Cortex of kidney (tissue), 1 donor: ENCODE measurements around the gene LKAAEAR1.

Source experiments
- DNase-seq: peaks from one replicate; lab custom pipeline; 2025; lab: John Stamatoyannopoulos, UW

LKAAEAR1 gene

DNA sequence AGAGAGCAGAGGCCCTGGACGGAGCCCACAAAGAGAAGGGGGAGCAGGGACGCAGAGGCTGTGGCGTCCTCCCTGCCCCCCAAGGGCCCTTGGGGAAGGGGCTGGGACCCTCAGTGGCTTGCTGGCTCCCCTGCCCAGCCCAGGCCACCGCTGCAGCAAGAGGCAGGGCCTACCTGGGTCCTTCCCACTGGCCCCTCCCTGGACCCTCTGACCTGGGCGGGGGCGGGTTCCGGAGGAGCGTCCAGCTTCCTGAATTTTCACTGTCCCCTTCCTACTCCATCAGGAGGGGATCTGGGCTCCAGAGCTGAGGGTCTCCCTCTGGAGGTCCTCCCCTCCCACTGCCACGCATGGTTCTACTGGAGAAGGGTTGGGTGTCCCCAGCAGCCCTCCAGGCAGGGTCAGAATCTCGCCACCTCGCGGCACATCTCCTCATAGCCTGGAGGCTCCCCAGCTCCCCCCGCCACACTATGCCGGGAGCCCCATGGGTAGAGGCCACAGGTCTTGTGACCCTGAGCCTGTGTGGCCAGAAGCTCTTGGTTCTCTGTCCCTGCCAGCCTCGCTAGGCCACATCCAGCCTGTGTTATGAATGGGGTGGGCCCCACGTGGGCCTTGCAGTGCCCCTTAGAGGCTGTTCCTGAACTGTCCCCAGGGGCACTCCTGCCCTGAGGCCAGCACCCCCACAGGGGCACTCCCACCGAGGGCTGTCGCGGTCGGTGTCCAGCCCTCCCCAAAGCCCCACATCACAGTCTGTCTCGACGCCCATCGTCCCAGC is 33.8 kb downstream of the LKAAEAR1 start:
- DNase-seq, result no peak

DNA sequence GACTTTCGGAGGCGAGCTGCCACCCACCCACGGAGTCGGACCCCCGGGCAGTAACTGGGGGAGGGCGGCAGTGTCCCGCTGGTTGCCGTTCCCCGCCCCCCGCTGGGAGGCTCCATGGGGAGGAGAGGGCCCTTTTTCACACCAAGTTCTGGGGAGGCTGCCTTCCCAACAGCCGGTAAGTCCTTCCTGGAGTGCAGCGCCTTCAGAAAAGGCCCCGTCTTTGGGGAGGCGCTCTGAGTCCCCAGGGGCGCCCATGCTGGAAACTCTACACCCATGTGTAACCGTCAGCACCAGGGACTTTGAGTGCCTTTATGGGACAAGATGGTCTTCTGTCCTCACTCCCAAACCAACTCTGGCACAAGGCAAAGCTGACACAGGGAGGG is 34.3 kb downstream of the LKAAEAR1 start:
- DNase-seq, result no peak

- no peak for DNase-seq
These were observed 34.9 kb downstream of the LKAAEAR1 start, which contains the start of gene SOX18 for GRCh38 chr20:64049060-64049877. TSS of gene SOX18 (minus strand) at chr20:64049639. CDS start at chr20:64049516, 123 bp downstream.

GRCh38 chr20:64048402-64049044 is 35.7 kb downstream of the LKAAEAR1 start:
- no peak for DNase-seq

GRCh38 chr20:64047968-64048401 is 36.2 kb downstream of the LKAAEAR1 start:
- DNase-seq, result no peak

GRCh38 chr20:64047046-64047389 is 37.2 kb downstream of the LKAAEAR1 start:
- DNase-seq, result no peak

GRCh38 chr20:64045346-64046011 is 38.7 kb downstream of the LKAAEAR1 start:
- DNase-seq, result no peak

- DNase-seq, result no peak
These were observed 39.5 kb downstream of the LKAAEAR1 start for GRCh38 chr20:64044484-64045247.

DNA sequence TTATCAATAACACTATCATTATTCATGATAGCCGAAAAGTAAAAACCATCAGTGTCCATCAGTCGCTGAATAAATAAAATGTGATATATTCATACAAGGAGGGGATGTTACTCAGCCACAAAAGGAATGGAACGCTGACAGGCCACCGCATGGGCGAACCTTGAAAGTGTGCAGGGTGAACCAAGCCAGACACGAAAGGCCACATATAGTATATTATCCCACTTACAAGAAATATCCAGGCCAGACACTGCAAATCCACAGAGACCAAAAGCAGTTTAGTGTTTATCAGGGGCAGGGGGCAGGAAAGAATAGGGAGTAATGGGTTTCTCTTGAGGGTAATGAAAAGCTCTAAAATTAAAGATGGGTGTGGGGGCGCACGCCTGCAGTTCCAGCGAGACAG is 40.4 kb downstream of the LKAAEAR1 start:
- no peak for DNase-seq

- DNase-seq, result no peak
These were observed 42.0 kb downstream of the LKAAEAR1 start for GRCh38 chr20:64042054-64042781.

- no peak for DNase-seq
These were observed 42.5 kb downstream of the LKAAEAR1 start for GRCh38 chr20:64041781-64042053.

DNA sequence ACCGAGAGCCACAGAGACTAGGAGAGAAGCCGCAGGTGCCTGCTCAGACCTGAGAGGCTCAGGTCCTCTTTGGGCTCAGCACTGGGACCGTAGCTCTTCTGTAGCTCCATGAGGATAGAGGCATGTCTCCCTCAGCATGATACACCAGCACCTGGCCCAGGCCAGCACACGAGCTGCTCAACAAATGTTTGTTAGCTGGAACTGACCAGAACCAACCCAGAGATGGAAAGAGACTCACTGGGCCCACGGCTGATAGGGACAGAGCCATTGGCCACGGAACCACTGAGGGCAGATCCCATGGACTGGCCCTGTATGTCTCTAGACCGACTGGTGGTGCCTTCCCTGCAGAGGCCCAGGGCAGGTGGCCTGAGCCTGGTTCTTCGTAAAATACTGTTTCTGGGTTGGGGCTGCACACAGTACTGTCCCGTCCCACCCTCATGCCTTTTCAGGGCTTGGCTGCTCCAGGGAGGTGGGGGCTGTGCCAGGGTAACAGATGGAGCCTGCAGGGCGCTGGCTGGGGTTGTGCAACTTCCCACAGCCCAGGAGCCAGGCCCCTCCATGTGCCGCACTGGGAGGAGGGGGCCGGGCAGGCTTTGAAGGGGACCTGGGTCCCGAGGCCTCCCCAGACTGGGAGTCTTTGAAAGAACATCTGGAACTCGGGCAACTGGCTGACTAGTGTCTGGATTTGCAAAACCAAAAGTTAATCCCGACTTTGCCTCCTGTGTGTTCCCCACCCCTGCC is 43.0 kb downstream of the LKAAEAR1 start:
- DNase-seq, result no peak

DNA sequence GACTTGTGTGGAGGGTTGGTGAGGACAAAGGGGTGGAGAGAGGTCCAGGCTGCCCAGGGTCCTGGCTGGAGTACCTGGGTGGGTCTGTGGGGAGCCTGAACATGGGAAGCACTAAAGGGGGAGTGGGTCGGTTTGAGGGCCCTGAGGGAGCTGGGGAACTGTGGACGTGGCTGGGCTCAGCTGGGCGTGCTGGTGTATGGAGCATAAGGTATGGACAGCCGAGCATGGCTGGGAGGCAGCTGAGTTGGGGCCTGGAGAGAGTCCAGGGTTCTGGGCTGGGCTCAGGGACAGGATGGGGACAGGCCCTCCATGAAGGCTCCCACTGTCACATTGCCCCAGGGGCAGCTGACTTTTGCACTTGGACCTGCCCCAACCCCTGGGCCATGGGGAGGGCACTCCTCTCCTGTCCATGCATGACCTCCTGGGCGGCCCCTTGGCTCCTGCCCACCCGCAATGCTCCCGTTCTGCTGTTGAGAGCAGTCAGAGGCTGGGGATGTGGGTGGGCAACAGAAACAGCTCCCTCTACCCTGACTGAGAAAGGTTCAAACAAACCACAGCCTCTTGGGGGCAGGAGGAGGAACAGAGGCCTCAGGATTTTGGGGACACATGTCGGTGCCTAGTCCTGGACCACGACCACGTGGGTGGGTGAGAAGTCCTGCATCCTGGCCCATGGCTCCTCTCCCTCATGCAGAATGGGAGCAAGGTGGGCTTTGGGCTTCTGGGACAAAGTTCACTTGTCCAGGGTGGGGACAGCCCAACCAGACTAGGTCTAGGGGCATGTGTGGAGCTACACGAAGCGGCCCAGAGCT is 43.8 kb downstream of the LKAAEAR1 start:
- DNase-seq, result no peak

DNA sequence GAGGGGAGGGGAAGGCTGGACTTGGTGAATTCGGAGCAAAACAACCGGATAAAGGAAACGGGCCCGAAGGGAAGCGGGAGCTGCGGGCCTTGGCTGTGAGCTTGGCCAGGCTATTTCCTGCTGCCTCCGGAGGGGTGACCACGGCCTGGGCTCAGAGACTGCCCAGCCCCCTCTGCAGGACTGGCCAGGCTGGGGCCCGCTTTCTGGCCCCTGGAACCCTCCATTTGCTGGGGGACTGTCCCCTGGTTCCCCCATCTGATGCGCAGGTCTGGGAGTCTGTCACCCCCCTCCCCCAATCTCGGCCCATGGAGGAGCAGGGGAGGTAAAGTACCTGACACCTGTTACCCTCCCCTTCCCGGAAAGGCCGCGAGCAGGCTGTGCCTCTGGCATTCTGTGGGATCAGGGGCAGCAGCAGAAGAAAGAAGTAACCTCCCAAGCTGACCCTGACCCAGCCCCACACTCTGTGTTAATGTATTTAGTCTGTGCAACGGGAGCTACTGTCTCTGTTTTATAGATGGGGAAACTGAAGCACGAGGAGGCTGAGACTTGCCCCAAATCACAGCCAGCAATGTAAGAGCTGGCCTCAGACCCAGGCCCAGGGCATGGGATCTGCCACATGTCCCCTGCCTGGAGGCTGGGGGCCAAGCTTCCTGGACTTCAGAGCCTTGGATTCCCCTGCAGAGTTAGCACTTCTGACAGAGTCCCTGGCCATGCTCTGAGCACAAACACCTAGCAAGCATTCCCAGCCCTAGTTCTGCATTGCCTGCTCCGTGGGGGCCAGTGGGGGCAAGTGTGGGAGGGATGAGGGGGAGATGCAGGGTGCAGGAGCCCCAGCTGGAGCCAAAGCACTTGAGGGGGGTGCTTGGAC is 44.7 kb downstream of the LKAAEAR1 start:
- no peak for DNase-seq

DNA sequence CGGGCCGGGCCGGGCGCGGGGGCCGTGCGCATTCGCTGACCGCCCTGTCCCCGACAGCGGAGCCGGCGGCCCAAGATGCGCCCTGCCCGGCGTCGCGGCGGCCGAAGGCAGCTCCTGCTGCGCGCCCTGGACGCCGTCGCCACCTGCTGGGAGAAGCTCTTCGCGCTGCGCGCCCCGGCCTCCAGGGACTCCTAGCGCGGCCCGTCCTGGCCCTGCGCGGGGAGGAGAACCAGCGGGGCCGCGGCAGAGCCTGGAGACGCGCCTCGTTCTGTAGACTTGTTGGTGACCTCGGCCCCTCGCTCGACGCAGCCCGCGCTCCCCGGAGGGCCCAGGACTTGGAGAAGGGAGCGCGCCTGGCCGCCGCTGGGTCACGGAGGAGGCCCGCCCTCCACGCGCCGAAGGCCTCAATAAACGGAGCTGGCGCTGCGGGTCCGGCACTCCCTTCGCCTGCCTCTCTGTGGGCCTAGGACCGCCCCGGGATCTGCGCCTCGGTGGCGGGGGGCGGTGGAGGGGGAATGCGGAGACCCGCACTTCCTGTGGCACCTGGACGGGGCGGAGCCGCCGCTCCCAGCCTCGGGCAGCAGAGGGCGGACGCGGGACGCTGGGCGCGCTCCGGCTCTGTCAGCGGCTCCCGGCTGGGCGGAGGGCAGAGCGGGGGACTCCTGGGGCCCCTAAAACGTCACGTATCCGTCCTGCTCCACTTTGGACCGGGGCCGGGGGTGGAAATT is 45.5 kb downstream of the LKAAEAR1 start:
- no peak for DNase-seq

DNA sequence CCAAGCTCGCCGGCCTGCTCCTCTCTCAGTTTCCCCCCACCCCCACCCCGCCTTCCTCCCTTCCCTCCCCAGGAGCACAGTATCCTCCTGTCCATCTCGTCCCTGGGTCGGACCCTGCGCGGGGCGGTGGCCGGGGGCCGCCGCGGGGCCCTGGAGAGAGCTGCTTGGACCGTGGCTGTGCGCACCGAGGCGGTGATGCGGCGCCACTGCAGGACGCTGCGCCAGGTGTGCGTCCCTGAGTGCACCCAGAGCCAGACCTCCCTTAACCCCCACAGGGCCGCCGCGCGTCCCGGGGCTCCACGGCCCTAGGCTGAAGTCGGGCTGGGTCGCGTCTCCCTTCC is 46.0 kb downstream of the LKAAEAR1 start:
- no peak for DNase-seq

- no peak for DNase-seq
These were observed 46.5 kb downstream of the LKAAEAR1 start for GRCh38 chr20:64037498-64038213.
